Mucosa of descending colon (tissue), 3 donors: ENCODE results near the gene ABHD6. TPM values are rescaled to one million over a fixed set of nuclear protein-coding genes. Genes with fewer than 3 reads are reported as not detected.

Experiments
- ATAC-seq: fragments of 200-7000 bp; cut with Tn5 transposase; one replicate; pipeline ENCODE4 v1.9.1; 2020; ENCODE audit warnings: mild to moderate bottlenecking, moderate library complexity
- DNase-seq, 3 donors: peaks; one replicate each; pipeline ENCODE4 v3.0.0-alpha.2; 2020
- H3K36me3 ChIP-seq: fragments of 200-600 bp; one replicate; pipeline ENCODE4 v1.8.0; 2021; ENCODE audit warnings: low read depth, mild to moderate bottlenecking
- H3K4me1 ChIP-seq: fragments of 200-600 bp; one replicate; pipeline ENCODE4 v1.8.0; 2021; ENCODE audit warnings: low read depth, mild to moderate bottlenecking
- H3K4me3 ChIP-seq: fragments of 200-600 bp; one replicate; pipeline ENCODE4 v1.8.0; 2021; ENCODE audit warnings: mild to moderate bottlenecking
- H3K9me3 ChIP-seq: fragments of 200-600 bp; one replicate; pipeline ENCODE4 v1.8.0; 2021; ENCODE audit warnings: mild to moderate bottlenecking
- CTCF ChIP-seq: fragments of 200-600 bp; IDR thresholded peaks from one replicate; pipeline ENCODE4 v1.8.0; 2022; ENCODE audit warnings: antibody characterized with exemption, mild to moderate bottlenecking
- intact Hi-C, 2 donors: fragments of 100-400 bp; cut with DNase I in 1 of 2; cut with micrococcal nuclease in 1 of 2; formaldehyde crosslinking; loops; one replicate each; pipeline versions ENCODE4 v1.11.0 to v1.11.1; 2022; cut with DNase I, micrococcal nuclease
- total RNA-seq, 3 donors: library from RNA; stranded (reverse); fragmentation: NEBNext Ultra II Directional in 2 of 3; extraction: Animal tissue kit (Norgen Biotek cat#: 25700) in 2 of 3; gene quantifications; one replicate each; pipeline versions ENCODE4 v1.2.1 to v1.2.4, GENCODE V29; 2021 to 2023
- donor health status: DM: no; HTN: no; CAD: no; lungs with moderate emphysema.
- donor health status: DM: no; HTN: no; CAD: no.
- donor health status: DM: no; HTN: yes; CAD: no.

Gene ABHD6
- total RNA-seq, 3 donors from 2014 or later: 25.7 to 38.4 (median 26.7) TPM

DNA sequence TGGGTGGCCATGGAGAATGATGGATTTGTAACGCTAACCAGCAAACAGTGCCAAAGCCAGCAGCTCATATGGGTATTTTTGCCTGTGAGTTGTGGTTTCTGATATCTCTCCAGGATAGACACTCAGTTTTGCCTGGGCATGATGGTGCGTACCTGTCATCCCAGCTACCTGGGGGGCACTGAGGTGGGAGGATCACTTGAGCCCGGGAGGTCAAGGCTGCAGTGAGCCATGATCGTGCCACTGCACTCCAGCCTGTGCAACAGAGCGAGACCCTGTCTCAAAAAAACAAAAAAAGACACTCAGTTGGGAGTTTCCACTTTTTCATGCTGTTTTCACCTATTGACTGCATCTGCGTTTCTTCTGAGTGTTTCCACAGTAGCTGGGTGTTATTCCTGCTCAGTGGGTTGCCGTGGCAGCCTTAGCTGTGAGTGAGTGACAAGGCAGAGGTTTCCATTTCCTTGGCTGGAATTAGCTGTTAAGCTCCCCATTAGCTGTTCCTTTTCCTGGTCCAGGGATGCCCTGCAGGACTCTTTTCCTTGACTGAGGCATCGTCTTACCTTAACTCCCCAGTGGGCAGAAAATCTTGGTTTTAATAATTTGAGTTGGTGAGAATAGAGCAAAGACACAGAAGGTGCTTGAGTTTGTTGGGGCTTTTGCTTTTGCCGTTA, 54.2 kb downstream of the ABHD6 start:
- no peak for ATAC-seq
- H3K9me3 ChIP-seq: no peaks in the 10 kb centered on the region
- no peaks in the 10 kb centered on the region for H3K36me3 ChIP-seq
- intact Hi-C loops: no loop called here
- no peak overlapping the region for H3K4me3 ChIP-seq
- H3K4me1 ChIP-seq: no peaks in the 10 kb centered on the region
- DNase-seq: no peak
- TF ChIP-seq CTCF: no peak

DNA sequence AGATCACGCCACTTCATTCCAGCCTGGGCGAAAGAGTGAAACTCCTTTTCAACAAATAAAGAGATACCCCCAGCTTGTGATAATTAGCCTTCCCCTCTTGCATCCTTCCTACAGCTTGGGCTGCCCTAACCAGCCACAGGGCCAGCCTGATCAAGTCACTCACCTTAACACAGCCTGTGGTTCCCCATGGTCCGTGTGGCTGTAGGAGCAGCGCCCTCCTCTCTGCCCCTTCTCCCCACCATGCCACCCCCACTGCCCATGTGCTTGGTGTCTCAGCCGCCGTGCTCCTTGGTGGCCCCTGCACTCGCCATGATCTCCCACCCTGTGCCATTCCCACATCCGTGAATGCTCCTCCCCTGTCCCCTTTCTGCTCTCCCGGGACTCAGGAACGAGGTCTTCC, 55.3 kb downstream of the ABHD6 start:
- no peak overlapping the region for H3K4me3 ChIP-seq
- no peak for TF ChIP-seq CTCF
- no peaks in the 10 kb centered on the region for H3K36me3 ChIP-seq
- intact Hi-C loops: no loop called here
- DNase-seq: no peak
- no peaks in the 10 kb centered on the region for H3K9me3 ChIP-seq
- ATAC-seq: no peak
- no peaks in the 10 kb centered on the region for H3K4me1 ChIP-seq

DNA sequence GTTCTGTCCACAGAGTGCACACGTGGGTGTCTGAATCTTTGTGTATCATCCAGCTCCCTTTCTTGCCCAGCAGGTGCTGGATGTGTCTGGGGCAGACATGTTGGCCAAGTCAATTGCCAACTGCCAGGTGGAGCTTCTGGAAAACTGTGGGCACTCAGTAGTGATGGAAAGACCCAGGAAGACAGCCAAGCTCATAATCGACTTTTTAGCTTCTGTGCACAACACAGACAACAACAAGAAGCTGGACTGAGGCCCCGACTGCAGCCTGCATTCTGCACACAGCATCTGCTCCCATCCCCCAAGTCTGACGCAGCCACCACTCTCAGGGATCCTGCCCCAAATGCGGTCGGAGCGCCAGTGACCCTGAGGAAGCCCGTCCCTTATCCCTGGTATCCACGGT, 55.9 kb downstream of the ABHD6 start:
- intact Hi-C loops: no loop called here
- ATAC-seq: no peak
- Histone ChIP-seq H3K36me3 (no peaks in the 10 kb centered on the region), H3K4me3 (no peak overlapping the region), H3K4me1 (no peaks in the 10 kb centered on the region), H3K9me3 (no peaks in the 10 kb centered on the region)
- DNase-seq: no peak
- no peak for TF ChIP-seq CTCF

DNA sequence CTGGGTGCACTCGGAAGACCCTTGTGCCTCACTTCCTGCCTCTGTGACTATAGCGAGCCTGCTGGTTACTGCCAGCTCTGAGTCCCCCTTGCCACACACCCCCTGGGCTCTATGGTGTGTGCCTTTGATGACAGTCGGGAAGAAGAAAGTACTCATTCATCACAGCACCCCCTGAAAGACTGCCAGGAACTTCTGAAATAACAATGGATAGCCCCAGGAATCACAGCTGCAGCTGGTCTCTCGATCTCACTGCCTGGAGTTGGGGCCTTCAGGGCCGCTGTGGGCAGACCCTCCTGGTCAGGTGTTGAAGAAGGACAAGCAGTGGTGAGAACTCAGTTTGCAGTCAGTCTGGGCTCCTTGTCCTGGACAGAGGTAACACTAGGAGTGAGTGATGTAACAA, 58.7 kb downstream of the ABHD6 start:
- ATAC-seq: no peak
- no peaks in the 10 kb centered on the region for H3K36me3 ChIP-seq
- no peak overlapping the region for H3K4me3 ChIP-seq
- H3K9me3 ChIP-seq: no peaks in the 10 kb centered on the region
- H3K4me1 ChIP-seq: no peaks in the 10 kb centered on the region
- TF ChIP-seq CTCF: no peak
- intact Hi-C loops: loop anchor here in 1 of 2 donors (5.0 kb wide), 1 partner anchor 109 kb away; no protein-coding TSS in a partner anchor
- no peak for DNase-seq

DNA sequence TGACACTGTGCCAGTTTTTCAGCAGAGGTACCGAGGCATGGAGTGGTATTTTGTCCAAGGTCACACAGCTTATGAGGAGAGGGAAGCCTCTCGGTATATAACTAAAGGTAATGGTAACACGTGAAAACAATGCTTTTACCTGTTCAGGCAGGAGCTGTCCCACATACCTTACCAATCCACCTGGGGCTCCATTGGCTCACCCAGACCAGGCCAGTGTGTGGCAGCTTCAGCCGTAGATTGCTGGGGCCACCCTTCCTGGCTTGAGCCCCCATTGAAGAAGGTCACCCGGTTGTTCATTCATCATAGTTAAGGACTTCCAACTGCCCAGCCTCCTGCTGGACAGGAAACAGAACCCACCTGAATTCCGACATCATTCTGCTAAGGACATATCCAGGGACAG, 59.3 kb downstream of the ABHD6 start:
- intact Hi-C loops: loop anchor here in 1 of 2 donors (5.0 kb wide), 1 partner anchor 110 kb away; no protein-coding TSS in a partner anchor
- Histone ChIP-seq H3K36me3 (no peaks in the 10 kb centered on the region), H3K4me3 (no peak overlapping the region), H3K9me3 (no peaks in the 10 kb centered on the region), H3K4me1 (no peaks in the 10 kb centered on the region)
- no peak for DNase-seq
- TF ChIP-seq CTCF: no peak
- no peak for ATAC-seq
